HepG2 (cell line): ENCODE measurements around the gene ASB8. TPM values are rescaled to one million over a fixed set of nuclear protein-coding genes. Genes with fewer than 3 reads are reported as not detected.

Experiments used
- ARNT ChIP-seq: fragments of 450-650 bp; IDR thresholded peaks from 2 replicates; pipeline ENCODE4 v1.6.1; 2017
- MED8 ChIP-seq: sonication (generic); formaldehyde crosslinking; IDR thresholded peaks from 2 replicates; pipeline ENCODE4 v1.8.1; 2023; ENCODE audit warnings: mild to moderate bottlenecking, missing genetic modification reagents; ENCODE audit not compliant: insufficient replicate concordance
- MTERF4 ChIP-seq: sonication (generic); formaldehyde crosslinking; IDR thresholded peaks from 2 replicates; pipeline ENCODE4 v1.8.0; 2023; ENCODE audit warnings: mild to moderate bottlenecking, missing genetic modification reagents
- RELA ChIP-seq: sonication (generic); formaldehyde crosslinking; IDR thresholded peaks from 2 replicates; pipeline ENCODE4 v1.4.0; 2020; ENCODE audit warnings: missing genetic modification reagents
- SP1 ChIP-seq, 2 experiments: fragments of 450-650 bp in 1 of 2; sonication (generic) in 1 of 2; formaldehyde crosslinking in 1 of 2; IDR thresholded peaks; 2 replicates each; pipeline versions ENCODE4 v1.4.0 to v1.6.1; 2016 to 2020; ENCODE audit warnings: missing genetic modification reagents in 1 of 2
- ZNF282 ChIP-seq: fragments of 450-650 bp; IDR thresholded peaks from 2 replicates; pipeline ENCODE4 v1.6.1; 2018; ENCODE audit not compliant: partially characterized antibody
- ZNF317 ChIP-seq: sonication (generic); formaldehyde crosslinking; IDR thresholded peaks from 2 replicates; pipeline ENCODE4 v1.5.0; 2020; ENCODE audit warnings: mild to moderate bottlenecking, missing genetic modification reagents
- ZNF446 ChIP-seq: sonication (generic); formaldehyde crosslinking; IDR thresholded peaks from 2 replicates; pipeline ENCODE4 v1.5.0; 2020; ENCODE audit warnings: mild to moderate bottlenecking, missing genetic modification reagents
- ZNF567 ChIP-seq: sonication (generic); formaldehyde crosslinking; IDR thresholded peaks from 2 replicates; pipeline ENCODE4 v1.8.1; 2023; ENCODE audit warnings: mild to moderate bottlenecking, missing genetic modification reagents, borderline replicate concordance
- ZNF816 ChIP-seq: sonication (generic); formaldehyde crosslinking; IDR thresholded peaks from 2 replicates; pipeline ENCODE4 v1.8.0; 2022; ENCODE audit warnings: missing genetic modification reagents, mild to moderate bottlenecking, borderline replicate concordance
- ZNF839 ChIP-seq: sonication (generic); formaldehyde crosslinking; IDR thresholded peaks from 2 replicates; pipeline ENCODE4 v1.4.0; 2020; ENCODE audit warnings: missing genetic modification reagents, mild to moderate bottlenecking, borderline replicate concordance
- polyA plus RNA-seq, 8 experiments: library from polyadenylated mRNA; depleted of rRNA in 3 of 8; stranded (reverse) in 7 of 8; unstranded in 1 of 8; fragments of >200 nt; fragmentation: Illumina TruSeq in 4 of 8; extraction: Trizol in 4 of 8; gene quantifications; 2 replicates each; pipeline versions ENCODE4 v1.2.1 to v1.2.3, GENCODE V29; 2011 to 2016; ENCODE audit warnings: low read depth in 4 of 8, missing spikeins in 1 of 8, mixed read lengths in 1 of 8; ENCODE audit not compliant: insufficient read depth in 1 of 8
- total RNA-seq, 5 experiments: library from RNA; depleted of rRNA; stranded (reverse); fragments of >200 nt; fragmentation: Illumina TruSeq; extraction: Trizol; gene quantifications; 2 replicates each; pipeline ENCODE4 v1.2.3, GENCODE V29; 2016; ENCODE audit warnings: low read depth in 1 of 5
- TF ChIP-seq, protein P1 (sequence below): IDR thresholded peaks from 2 replicates; pipeline ENCODE4 v1.6.1; 2012; ENCODE audit warnings: low read depth, low read length, improper control_type of control experiment
- TF ChIP-seq, protein P2 (sequence below): sonication (generic); formaldehyde crosslinking; conservative IDR thresholded peaks from 2 replicates; pipeline ENCODE4 v1.4.0; 2020; ENCODE audit warnings: missing genetic modification reagents
- TF ChIP-seq, protein P3 (sequence below): sonication (generic); formaldehyde crosslinking; IDR thresholded peaks from 2 replicates; pipeline ENCODE4 v1.9.0; 2021; ENCODE audit warnings: mild to moderate bottlenecking, missing genetic modification reagents
- TF ChIP-seq, protein P4 (sequence below): sonication (generic); formaldehyde crosslinking; IDR thresholded peaks from 2 replicates; pipeline ENCODE4 v1.4.0; 2020; ENCODE audit warnings: mild to moderate bottlenecking, missing genetic modification reagents

Gene ASB8
- total and polyA plus RNA-seq, 2 of the 13 experiments (the other 11 are each of a cell fraction or from before 2014, with no cell fraction given) = 14.0 to 15.5 TPM

- TF ChIP-seq ZNF446 (no peak), ZNF816 (CRISPR knock-in tag) (peak; percentile 68; the same call in 1 of the 2 replicates), ZNF839 (no peak), ZNF317 (peak; percentile 41; the same call in 1 of the 2 replicates), ARNT (no peak), ZNF567 (CRISPR knock-in tag) (0 out of 2 replicates have a peak, but pooled peaks have one; percentile 35), MTERF4 (CRISPR knock-in tag) (0 out of 2 replicates have a peak, but pooled peaks have one; percentile 27), RELA (no peak; the same call in 1 of the 2 replicates), MED8 (CRISPR knock-in tag) (peak; percentile 25), SP1 (IDR thresholded peaks at IDR 0.05) (no peak), SP1 (CRISPR knock-in tag; IDR thresholded peaks at IDR 0.05) (no peak; the same call in 1 of the 2 replicates), ZNF282 (no peak)
- TF ChIP-seq, protein P1, sequence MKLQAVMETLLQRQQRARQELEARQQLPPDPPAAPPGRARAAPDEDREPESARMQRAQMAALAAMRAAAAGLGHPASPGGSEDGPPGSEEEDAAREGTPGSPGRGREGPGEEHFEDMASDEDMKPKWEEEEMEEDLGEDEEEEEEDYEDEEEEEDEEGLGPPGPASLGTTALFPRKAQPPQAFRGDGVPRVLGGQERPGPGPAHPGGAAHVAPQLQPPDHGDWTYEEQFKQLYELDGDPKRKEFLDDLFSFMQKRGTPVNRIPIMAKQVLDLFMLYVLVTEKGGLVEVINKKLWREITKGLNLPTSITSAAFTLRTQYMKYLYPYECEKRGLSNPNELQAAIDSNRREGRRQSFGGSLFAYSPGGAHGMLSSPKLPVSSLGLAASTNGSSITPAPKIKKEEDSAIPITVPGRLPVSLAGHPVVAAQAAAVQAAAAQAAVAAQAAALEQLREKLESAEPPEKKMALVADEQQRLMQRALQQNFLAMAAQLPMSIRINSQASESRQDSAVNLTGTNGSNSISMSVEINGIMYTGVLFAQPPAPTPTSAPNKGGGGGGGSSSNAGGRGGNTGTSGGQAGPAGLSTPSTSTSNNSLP = no peak
- TF ChIP-seq, protein P2, sequence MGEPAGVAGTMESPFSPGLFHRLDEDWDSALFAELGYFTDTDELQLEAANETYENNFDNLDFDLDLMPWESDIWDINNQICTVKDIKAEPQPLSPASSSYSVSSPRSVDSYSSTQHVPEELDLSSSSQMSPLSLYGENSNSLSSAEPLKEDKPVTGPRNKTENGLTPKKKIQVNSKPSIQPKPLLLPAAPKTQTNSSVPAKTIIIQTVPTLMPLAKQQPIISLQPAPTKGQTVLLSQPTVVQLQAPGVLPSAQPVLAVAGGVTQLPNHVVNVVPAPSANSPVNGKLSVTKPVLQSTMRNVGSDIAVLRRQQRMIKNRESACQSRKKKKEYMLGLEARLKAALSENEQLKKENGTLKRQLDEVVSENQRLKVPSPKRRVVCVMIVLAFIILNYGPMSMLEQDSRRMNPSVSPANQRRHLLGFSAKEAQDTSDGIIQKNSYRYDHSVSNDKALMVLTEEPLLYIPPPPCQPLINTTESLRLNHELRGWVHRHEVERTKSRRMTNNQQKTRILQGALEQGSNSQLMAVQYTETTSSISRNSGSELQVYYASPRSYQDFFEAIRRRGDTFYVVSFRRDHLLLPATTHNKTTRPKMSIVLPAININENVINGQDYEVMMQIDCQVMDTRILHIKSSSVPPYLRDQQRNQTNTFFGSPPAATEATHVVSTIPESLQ (CRISPR knock-in tag) = no peak
- TF ChIP-seq, protein P3, sequence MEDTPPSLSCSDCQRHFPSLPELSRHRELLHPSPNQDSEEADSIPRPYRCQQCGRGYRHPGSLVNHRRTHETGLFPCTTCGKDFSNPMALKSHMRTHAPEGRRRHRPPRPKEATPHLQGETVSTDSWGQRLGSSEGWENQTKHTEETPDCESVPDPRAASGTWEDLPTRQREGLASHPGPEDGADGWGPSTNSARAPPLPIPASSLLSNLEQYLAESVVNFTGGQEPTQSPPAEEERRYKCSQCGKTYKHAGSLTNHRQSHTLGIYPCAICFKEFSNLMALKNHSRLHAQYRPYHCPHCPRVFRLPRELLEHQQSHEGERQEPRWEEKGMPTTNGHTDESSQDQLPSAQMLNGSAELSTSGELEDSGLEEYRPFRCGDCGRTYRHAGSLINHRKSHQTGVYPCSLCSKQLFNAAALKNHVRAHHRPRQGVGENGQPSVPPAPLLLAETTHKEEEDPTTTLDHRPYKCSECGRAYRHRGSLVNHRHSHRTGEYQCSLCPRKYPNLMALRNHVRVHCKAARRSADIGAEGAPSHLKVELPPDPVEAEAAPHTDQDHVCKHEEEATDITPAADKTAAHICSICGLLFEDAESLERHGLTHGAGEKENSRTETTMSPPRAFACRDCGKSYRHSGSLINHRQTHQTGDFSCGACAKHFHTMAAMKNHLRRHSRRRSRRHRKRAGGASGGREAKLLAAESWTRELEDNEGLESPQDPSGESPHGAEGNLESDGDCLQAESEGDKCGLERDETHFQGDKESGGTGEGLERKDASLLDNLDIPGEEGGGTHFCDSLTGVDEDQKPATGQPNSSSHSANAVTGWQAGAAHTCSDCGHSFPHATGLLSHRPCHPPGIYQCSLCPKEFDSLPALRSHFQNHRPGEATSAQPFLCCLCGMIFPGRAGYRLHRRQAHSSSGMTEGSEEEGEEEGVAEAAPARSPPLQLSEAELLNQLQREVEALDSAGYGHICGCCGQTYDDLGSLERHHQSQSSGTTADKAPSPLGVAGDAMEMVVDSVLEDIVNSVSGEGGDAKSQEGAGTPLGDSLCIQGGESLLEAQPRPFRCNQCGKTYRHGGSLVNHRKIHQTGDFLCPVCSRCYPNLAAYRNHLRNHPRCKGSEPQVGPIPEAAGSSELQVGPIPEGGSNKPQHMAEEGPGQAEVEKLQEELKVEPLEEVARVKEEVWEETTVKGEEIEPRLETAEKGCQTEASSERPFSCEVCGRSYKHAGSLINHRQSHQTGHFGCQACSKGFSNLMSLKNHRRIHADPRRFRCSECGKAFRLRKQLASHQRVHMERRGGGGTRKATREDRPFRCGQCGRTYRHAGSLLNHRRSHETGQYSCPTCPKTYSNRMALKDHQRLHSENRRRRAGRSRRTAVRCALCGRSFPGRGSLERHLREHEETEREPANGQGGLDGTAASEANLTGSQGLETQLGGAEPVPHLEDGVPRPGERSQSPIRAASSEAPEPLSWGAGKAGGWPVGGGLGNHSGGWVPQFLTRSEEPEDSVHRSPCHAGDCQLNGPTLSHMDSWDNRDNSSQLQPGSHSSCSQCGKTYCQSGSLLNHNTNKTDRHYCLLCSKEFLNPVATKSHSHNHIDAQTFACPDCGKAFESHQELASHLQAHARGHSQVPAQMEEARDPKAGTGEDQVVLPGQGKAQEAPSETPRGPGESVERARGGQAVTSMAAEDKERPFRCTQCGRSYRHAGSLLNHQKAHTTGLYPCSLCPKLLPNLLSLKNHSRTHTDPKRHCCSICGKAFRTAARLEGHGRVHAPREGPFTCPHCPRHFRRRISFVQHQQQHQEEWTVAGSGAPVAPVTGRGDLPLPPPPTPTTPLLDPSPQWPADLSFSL = no peak
- TF ChIP-seq, protein P4, sequence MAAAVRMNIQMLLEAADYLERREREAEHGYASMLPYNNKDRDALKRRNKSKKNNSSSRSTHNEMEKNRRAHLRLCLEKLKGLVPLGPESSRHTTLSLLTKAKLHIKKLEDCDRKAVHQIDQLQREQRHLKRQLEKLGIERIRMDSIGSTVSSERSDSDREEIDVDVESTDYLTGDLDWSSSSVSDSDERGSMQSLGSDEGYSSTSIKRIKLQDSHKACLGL (CRISPR knock-in tag) = peak; percentile 73; the same call in 1 of the 2 replicates
Measured at GRCh38 chr12:48157018-48157888, at the start of gene ASB8 (continued).
